Uterus (tissue), 4 donors: ENCODE data around the gene PRR5L. TPM values are rescaled to one million over a fixed set of nuclear protein-coding genes. Genes with fewer than 3 reads are reported as not detected.
A peak's percentile ranks its signal among the peaks of the same experiment; 100 is the strongest.
"Not testable (repeated sequence)": the region's sequence is repeated elsewhere in the genome, so short reads cannot be mapped to it uniquely, and the experiment has no call there.

Experiments
- DNase-seq, 2 donors: peaks; one replicate each; pipeline ENCODE4 v3.0.0-alpha.2; 2019 to 2020
- H3K27ac ChIP-seq, 2 donors: fragments of 200-600 bp; sonication (generic); 1 replicate in 1 of 2; 2 replicates in 1 of 2; pipeline ENCODE4 v1.5.1; 2016 to 2018
- H3K27me3 ChIP-seq, 2 donors: fragments of 200-600 bp; sonication (generic); one replicate each; pipeline ENCODE4 v1.5.1; 2018 to 2019; ENCODE audit warnings: control low read depth in 1 of 2
- H3K36me3 ChIP-seq, 2 donors: fragments of 200-600 bp; sonication (generic); one replicate each; pipeline ENCODE4 v1.5.1; 2019; ENCODE audit warnings: control low read depth in 1 of 2
- H3K4me1 ChIP-seq, 2 donors: fragments of 200-600 bp; sonication (generic); one replicate each; pipeline ENCODE4 v1.5.1; 2018 to 2019; ENCODE audit warnings: control low read depth in 1 of 2
- H3K4me3 ChIP-seq, 2 donors: fragments of 200-600 bp; sonication (generic); 1 replicate in 1 of 2; 2 replicates in 1 of 2; pipeline ENCODE4 v1.5.1; 2018 to 2019; ENCODE audit warnings: mild to moderate bottlenecking in 1 of 2
- H3K9me3 ChIP-seq, 2 donors: fragments of 200-600 bp; sonication (generic); one replicate each; pipeline ENCODE4 v1.5.1; 2019; ENCODE audit warnings: control low read depth in 1 of 2
- POLR2A ChIP-seq, 2 donors: fragments of 450-650 bp; IDR thresholded peaks; one replicate each; pipeline ENCODE4 v1.6.1; 2016; ENCODE audit warnings: antibody characterized with exemption in 2 of 2, mild to moderate bottlenecking in 1 of 2, moderate library complexity in 1 of 2
- intact Hi-C: fragments of 100-400 bp; cut with DNase I; formaldehyde crosslinking; loops from one replicate; pipeline ENCODE4 v1.15.1; 2023; ENCODE audit warnings: low total_unique reads
- small RNA-seq: library from RNA; depleted of rRNA; stranded (forward); fragments of <200 nt; gene quantifications from one replicate; pipeline ENCODE3, GENCODE V24; 2016
- total RNA-seq, 4 donors: library from RNA; depleted of rRNA in 3 of 4; stranded (reverse); fragments of >200 nt in 3 of 4; gene quantifications; one replicate each; pipeline versions ENCODE4 v1.1.0 to v1.2.4, GENCODE V29; 2014 to 2023
- TF ChIP-seq, protein P1 (sequence below), 4 experiments: fragments of 200-600 bp in 2 of 4; fragments of 450-650 bp in 2 of 4; sonication (generic) in 2 of 4; IDR thresholded peaks; one replicate each; pipeline ENCODE4 v1.5.1; 2016 to 2019; ENCODE audit warnings: antibody characterized with exemption in 4 of 4, mild to moderate bottlenecking in 2 of 4, moderate library complexity in 1 of 4
- donor health status: DM: yes; HTN: yes; CAD: no.

Gene PRR5L
- total RNA-seq, 4 donors from 2014 or later: 7.7 to 62.1 (median 27.8) TPM

DNA sequence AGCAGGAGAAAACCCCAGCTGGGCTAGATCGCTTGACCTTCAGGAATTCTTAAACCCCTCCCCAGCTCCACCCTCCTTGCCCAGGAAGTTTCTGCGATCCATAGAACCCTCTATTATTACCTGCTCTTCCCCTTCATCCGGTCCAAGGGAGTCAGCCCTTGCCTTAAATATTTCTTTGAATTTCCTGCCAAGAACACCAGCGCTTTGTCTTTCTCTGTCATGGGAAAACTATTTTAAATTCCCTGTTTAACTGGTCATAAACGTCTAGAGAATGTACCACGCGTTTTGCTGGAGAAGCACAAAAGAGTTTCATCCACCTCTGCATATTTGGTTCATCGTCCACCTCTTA, 214.5 kb downstream of the PRR5L start:
- peaks cover 0 to 10% of the 10 kb centered on the region in 2 donors for H3K4me1 ChIP-seq
- H3K9me3 ChIP-seq: no peaks in the 10 kb centered on the region
- peak in 1 of 2 donors; percentile 16 for DNase-seq
- no peaks in the 10 kb centered on the region for H3K36me3 ChIP-seq
- intact Hi-C loops: no loop called here
- H3K4me3 ChIP-seq: peak overlapping the region; percentile 81 to 85
- H3K27ac ChIP-seq: peak overlapping the region; percentile 85 to 90
- H3K27me3 ChIP-seq: no peaks in the 10 kb centered on the region
- TF ChIP-seq, protein P1, sequence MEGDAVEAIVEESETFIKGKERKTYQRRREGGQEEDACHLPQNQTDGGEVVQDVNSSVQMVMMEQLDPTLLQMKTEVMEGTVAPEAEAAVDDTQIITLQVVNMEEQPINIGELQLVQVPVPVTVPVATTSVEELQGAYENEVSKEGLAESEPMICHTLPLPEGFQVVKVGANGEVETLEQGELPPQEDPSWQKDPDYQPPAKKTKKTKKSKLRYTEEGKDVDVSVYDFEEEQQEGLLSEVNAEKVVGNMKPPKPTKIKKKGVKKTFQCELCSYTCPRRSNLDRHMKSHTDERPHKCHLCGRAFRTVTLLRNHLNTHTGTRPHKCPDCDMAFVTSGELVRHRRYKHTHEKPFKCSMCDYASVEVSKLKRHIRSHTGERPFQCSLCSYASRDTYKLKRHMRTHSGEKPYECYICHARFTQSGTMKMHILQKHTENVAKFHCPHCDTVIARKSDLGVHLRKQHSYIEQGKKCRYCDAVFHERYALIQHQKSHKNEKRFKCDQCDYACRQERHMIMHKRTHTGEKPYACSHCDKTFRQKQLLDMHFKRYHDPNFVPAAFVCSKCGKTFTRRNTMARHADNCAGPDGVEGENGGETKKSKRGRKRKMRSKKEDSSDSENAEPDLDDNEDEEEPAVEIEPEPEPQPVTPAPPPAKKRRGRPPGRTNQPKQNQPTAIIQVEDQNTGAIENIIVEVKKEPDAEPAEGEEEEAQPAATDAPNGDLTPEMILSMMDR (IDR thresholded peaks at IDR 0.05): no peak
- no peak for TF ChIP-seq POLR2A (IDR thresholded peaks at IDR 0.05)

- intact Hi-C loops: not testable (repeated sequence)
Observed at GRCh38 chr11:36511062-36511461, 215.0 kb downstream of the PRR5L start.

DNA sequence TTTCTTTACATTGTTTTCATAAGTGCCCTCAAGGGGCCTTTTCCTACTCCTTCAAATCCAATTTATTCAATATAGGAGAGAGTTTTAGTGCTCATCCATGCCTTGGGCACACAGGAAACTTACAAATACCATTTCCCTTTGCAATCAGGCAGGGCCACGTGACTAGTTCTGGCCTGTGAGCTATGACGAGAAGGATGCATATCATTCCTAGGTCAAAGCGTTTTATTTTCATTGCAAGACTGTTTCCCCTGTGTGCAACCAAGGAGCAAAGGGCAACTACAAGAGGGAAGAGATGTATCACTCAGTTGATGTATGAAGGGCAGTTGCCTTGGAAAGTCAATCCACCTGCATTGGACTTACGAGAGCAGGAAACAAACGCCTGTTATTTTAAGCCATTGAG, 215.9 kb downstream of the PRR5L start:
- Histone ChIP-seq H3K27ac (no peak overlapping the region), H3K9me3 (no peaks in the 10 kb centered on the region), H3K4me1 (peaks cover 0 to 4% of the 10 kb centered on the region in 2 donors), H3K4me3 (no peak overlapping the region), H3K27me3 (no peaks in the 10 kb centered on the region), H3K36me3 (no peaks in the 10 kb centered on the region)
- DNase-seq: no peak
- intact Hi-C loops: no loop called here
- no peak for TF ChIP-seq POLR2A (IDR thresholded peaks at IDR 0.05)
- TF ChIP-seq, protein P1 (IDR thresholded peaks at IDR 0.05): no peak

More at GRCh38 chr11:36511062-36511461, 215.0 kb downstream of the PRR5L start:
- H3K9me3 ChIP-seq, DNase-seq, H3K36me3 ChIP-seq, H3K4me3 ChIP-seq, H3K27me3 ChIP-seq, H3K4me1 ChIP-seq: not testable (repeated sequence)
- H3K27ac ChIP-seq: peak overlapping the region; percentile 85 to 90

DNA sequence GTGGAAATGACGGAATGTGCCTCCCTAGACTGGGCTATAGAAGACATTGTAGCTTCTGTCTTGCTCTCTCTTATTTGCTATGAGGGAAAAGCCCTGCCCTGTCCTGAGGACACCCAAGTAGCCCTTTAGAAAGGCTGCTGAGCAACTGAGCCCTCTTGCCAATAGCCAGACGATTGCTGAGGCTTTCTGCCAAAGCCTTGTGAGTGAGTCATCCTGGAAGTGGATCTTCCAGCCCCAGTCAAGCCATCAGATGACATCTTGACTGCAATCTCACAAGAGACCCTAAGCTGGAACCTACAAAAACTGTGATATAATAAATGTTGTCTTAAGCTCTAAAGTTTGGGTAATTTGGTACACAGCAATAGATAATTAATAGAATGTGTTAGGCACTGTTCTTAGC, 217.9 kb downstream of the PRR5L start:
- Histone ChIP-seq H3K4me3 (no peak overlapping the region), H3K9me3 (no peaks in the 10 kb centered on the region), H3K36me3 (no peaks in the 10 kb centered on the region), H3K4me1 (no peaks in the 10 kb centered on the region), H3K27ac (no peak overlapping the region), H3K27me3 (no peaks in the 10 kb centered on the region)
- no peak for DNase-seq
- TF ChIP-seq, protein P1 (IDR thresholded peaks at IDR 0.05): no peak
- TF ChIP-seq POLR2A (IDR thresholded peaks at IDR 0.05): no peak
- intact Hi-C loops: no loop called here

Small RNA genes lying within 50 kb of the gene (small RNA-seq; reads per million reads assigned to genes)
- gene AC061999.1: not detected

Other genes with a start within 250 kb of the PRR5L start
- 10 to 100 TPM; 10.5 to 30.2 (median 22.8) TPM for gene COMMD9, start 6.9 kb upstream of the PRR5L start, total RNA-seq
- 10 to 100 TPM in 3 of 4 donors, 1 to 10 TPM in 1; 5.1 to 22.6 (median 16.2) TPM for gene TRAF6, start 214.0 kb downstream of the PRR5L start, total RNA-seq